HepG2 (cell line): ENCODE results near the gene CNNM4. TPM values are rescaled to one million over a fixed set of nuclear protein-coding genes. Genes with fewer than 3 reads are reported as not detected.

ENCODE experiments used
- ELF1 ChIP-seq: sonication (generic); formaldehyde crosslinking; IDR thresholded peaks from 2 replicates; pipeline ENCODE4 v1.4.0; 2020; ENCODE audit warnings: missing genetic modification reagents
- ETV6 ChIP-seq: sonication (generic); formaldehyde crosslinking; conservative IDR thresholded peaks from 2 replicates; pipeline ENCODE4 v1.4.0; 2020; ENCODE audit warnings: missing genetic modification reagents
- KIAA2018 ChIP-seq: sonication (generic); formaldehyde crosslinking; IDR thresholded peaks from 2 replicates; pipeline ENCODE4 v1.5.0; 2020; ENCODE audit warnings: mild to moderate bottlenecking, missing genetic modification reagents, borderline replicate concordance
- MTF2 ChIP-seq: sonication (generic); formaldehyde crosslinking; IDR thresholded peaks from 2 replicates; pipeline ENCODE4 v1.5.0; 2020; ENCODE audit warnings: missing genetic modification reagents, borderline replicate concordance
- RARG ChIP-seq: sonication (generic); formaldehyde crosslinking; IDR thresholded peaks from 2 replicates; pipeline ENCODE4 v1.4.0; 2020; ENCODE audit warnings: low read depth, mild to moderate bottlenecking, missing genetic modification reagents
- U2AF2 ChIP-seq: fragments of 200-400 bp; formaldehyde crosslinking; IDR thresholded peaks from 2 replicates; pipeline ENCODE4 v1.6.1; 2017; ENCODE audit warnings: low read depth, mild to moderate bottlenecking, low read length
- ZFP36L2 ChIP-seq: sonication (generic); formaldehyde crosslinking; IDR thresholded peaks from 2 replicates; pipeline ENCODE4 v1.4.0; 2020; ENCODE audit warnings: missing genetic modification reagents
- ZFP82 ChIP-seq: sonication (generic); formaldehyde crosslinking; IDR thresholded peaks from 2 replicates; pipeline ENCODE4 v1.5.1; 2020; ENCODE audit warnings: mild to moderate bottlenecking, missing genetic modification reagents, borderline replicate concordance
- ZNF317 ChIP-seq: sonication (generic); formaldehyde crosslinking; IDR thresholded peaks from 2 replicates; pipeline ENCODE4 v1.5.0; 2020; ENCODE audit warnings: mild to moderate bottlenecking, missing genetic modification reagents
- ZNF567 ChIP-seq: sonication (generic); formaldehyde crosslinking; IDR thresholded peaks from 2 replicates; pipeline ENCODE4 v1.8.1; 2023; ENCODE audit warnings: mild to moderate bottlenecking, missing genetic modification reagents, borderline replicate concordance
- polyA plus RNA-seq, 8 experiments: library from polyadenylated mRNA; depleted of rRNA in 3 of 8; stranded (reverse) in 7 of 8; unstranded in 1 of 8; fragments of >200 nt; fragmentation: Illumina TruSeq in 4 of 8; extraction: Trizol in 4 of 8; gene quantifications; 2 replicates each; pipeline versions ENCODE4 v1.2.1 to v1.2.3, GENCODE V29; 2011 to 2016; ENCODE audit warnings: low read depth in 4 of 8, missing spikeins in 1 of 8, mixed read lengths in 1 of 8; ENCODE audit not compliant: insufficient read depth in 1 of 8
- total RNA-seq, 5 experiments: library from RNA; depleted of rRNA; stranded (reverse); fragments of >200 nt; fragmentation: Illumina TruSeq; extraction: Trizol; gene quantifications; 2 replicates each; pipeline ENCODE4 v1.2.3, GENCODE V29; 2016; ENCODE audit warnings: low read depth in 1 of 5
- TF ChIP-seq, protein P1 (sequence below): IDR thresholded peaks from 2 replicates; pipeline ENCODE4 v1.6.1; 2016; ENCODE audit warnings: mild to moderate bottlenecking
- TF ChIP-seq, protein P2 (sequence below): sonication (generic); formaldehyde crosslinking; IDR thresholded peaks from 2 replicates; pipeline ENCODE4 v1.8.0; 2022; ENCODE audit warnings: mild to moderate bottlenecking, missing genetic modification reagents, borderline replicate concordance
- TF ChIP-seq, protein P3 (sequence below): sonication (generic); formaldehyde crosslinking; conservative IDR thresholded peaks from 2 replicates; pipeline ENCODE4 v1.4.0; 2020; ENCODE audit warnings: missing genetic modification reagents
- TF ChIP-seq, protein P4 (sequence below): sonication (generic); formaldehyde crosslinking; IDR thresholded peaks from 2 replicates; pipeline ENCODE4 v1.4.0; 2020; ENCODE audit warnings: missing genetic modification reagents; ENCODE audit errors: not compliant biosample characterization
- TF ChIP-seq, protein P5 (sequence below): sonication (generic); formaldehyde crosslinking; IDR thresholded peaks from 2 replicates; pipeline ENCODE4 v1.5.0; 2020; ENCODE audit warnings: missing genetic modification reagents

The CNNM4 gene
- total and polyA plus RNA-seq, 2 of the 13 experiments (the other 11 are each of a cell fraction or from before 2014, with no cell fraction given), result 5.9 to 8.4 TPM

DNA sequence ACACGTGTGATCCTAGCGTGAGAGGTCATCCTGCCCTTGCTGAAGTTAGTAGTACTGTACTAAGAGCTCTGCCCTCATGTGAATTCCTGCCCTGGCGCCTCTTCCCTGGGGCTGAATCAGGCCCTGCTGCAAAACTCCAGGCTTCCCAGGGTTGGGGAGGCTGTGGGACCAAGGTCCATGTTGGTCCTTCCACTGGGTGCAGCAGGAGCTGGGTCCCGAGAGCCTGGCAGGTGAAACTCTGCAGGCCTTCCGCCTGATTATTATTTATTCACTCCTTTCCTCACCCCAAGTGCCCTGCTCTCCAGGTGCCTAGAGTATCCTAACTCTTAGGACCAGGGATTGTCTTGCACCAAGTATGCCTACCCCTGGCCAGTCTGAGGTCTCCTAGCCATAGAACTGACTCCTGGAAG lies 50.1 kb downstream of the CNNM4 start (continued):
- TF ChIP-seq KIAA2018 (no peak), ZNF567 (CRISPR knock-in tag) (no peak), RARG (CRISPR knock-in tag) (no peak), U2AF2 (no peak), ZNF317 (0 out of 2 replicates have a peak, but pooled peaks have one; percentile 37), ETV6 (no peak), ELF1 (no peak), ZFP36L2 (CRISPR knock-in tag) (no peak), ZFP82 (CRISPR knock-in tag) (no peak), MTF2 (CRISPR knock-in tag) (no peak)
- TF ChIP-seq, protein P1, sequence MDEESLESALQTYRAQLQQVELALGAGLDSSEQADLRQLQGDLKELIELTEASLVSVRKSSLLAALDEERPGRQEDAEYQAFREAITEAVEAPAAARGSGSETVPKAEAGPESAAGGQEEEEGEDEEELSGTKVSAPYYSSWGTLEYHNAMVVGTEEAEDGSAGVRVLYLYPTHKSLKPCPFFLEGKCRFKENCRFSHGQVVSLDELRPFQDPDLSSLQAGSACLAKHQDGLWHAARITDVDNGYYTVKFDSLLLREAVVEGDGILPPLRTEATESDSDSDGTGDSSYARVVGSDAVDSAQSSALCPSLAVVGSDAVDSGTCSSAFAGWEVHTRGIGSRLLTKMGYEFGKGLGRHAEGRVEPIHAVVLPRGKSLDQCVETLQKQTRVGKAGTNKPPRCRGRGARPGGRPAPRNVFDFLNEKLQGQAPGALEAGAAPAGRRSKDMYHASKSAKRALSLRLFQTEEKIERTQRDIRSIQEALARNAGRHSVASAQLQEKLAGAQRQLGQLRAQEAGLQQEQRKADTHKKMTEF (CRISPR knock-in tag), result peak; percentile 39; the same call in 1 of the 2 replicates
- TF ChIP-seq, protein P2, sequence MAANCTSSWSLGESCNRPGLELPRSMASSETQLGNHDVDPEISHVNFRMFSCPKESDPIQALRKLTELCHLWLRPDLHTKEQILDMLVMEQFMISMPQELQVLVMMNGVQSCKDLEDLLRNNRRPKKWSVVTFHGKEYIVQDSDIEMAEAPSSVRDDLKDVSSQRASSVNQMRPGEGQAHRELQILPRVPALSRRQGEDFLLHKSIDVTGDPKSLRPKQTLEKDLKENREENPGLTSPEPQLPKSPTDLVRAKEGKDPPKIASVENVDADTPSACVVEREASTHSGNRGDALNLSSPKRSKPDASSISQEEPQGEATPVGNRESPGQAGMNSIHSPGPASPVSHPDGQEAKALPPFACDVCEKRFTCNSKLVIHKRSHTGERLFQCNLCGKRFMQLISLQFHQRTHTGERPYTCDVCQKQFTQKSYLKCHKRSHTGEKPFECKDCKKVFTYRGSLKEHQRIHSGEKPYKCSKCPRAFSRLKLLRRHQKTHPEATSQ (CRISPR knock-in tag), result no peak
- TF ChIP-seq, protein P3, sequence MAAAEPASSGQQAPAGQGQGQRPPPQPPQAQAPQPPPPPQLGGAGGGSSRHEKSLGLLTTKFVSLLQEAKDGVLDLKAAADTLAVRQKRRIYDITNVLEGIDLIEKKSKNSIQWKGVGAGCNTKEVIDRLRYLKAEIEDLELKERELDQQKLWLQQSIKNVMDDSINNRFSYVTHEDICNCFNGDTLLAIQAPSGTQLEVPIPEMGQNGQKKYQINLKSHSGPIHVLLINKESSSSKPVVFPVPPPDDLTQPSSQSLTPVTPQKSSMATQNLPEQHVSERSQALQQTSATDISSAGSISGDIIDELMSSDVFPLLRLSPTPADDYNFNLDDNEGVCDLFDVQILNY (CRISPR knock-in tag), result no peak
- TF ChIP-seq, protein P4, sequence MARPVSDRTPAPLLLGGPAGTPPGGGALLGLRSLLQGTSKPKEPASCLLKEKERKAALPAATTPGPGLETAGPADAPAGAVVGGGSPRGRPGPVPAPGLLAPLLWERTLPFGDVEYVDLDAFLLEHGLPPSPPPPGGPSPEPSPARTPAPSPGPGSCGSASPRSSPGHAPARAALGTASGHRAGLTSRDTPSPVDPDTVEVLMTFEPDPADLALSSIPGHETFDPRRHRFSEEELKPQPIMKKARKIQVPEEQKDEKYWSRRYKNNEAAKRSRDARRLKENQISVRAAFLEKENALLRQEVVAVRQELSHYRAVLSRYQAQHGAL (CRISPR knock-in tag), result no peak
- TF ChIP-seq, protein P5, sequence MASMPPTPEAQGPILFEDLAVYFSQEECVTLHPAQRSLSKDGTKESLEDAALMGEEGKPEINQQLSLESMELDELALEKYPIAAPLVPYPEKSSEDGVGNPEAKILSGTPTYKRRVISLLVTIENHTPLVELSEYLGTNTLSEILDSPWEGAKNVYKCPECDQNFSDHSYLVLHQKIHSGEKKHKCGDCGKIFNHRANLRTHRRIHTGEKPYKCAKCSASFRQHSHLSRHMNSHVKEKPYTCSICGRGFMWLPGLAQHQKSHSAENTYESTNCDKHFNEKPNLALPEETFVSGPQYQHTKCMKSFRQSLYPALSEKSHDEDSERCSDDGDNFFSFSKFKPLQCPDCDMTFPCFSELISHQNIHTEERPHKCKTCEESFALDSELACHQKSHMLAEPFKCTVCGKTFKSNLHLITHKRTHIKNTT, result no peak
